Measurements from ENCODE around the gene PTTG1. TPM values are rescaled to one million over a fixed set of nuclear protein-coding genes. Genes with fewer than 3 reads are reported as not detected.

The PTTG1 gene
- total and polyA plus RNA-seq, 2 experiments from 2014 or later, result 394 to 620 TPM

DNA sequence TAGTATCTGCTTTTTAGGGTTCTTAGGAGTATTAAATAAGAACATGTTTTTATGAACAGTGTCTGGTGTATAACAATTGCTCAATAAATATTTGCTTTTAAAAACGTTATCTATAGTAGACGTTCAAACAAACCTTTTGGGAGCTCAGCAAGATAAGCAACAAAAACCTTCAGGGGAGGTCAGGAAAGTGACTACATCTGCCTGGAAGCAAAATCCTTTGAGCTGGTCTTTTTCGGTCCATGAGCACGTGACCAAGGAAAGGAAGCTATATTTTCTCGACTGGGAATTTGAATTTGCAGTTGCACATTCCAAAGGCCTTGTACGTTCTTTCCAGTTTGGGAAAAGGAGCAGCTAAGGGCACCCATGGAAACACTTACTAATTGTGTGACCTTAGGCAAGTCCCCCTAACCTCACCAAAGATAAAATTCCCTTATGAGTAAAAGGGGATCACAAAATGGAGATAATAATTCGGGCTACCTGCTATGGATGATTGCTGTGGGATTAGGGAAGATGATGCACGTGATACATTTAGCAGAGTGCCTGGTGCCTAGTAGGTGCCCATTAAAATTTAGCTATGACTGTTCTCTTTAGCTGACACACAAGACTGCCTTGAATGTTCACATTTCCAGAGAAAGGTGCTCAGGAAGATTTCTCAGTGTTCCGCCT is 45.4 kb downstream of the PTTG1 start:
- no peaks in the 10 kb centered on the region for H3K79me2 ChIP-seq (replicated peaks; ENCODE audit: insufficient read depth)
- H3K27me3 Mint-ChIP-seq (ENCODE audit: insufficient read depth, low read depth, poor library complexity), result no peaks in the 10 kb centered on the region
- 0 out of 3 replicates have a peak, but pooled peaks cover 4% of the 10 kb centered on the region for H3K9me3 Mint-ChIP-seq
- no peaks in the 10 kb centered on the region for H3K27me3 ChIP-seq (ENCODE audit: insufficient read depth)
- H4K20me1 ChIP-seq (replicated peaks; ENCODE audit: insufficient read depth), result no peaks in the 10 kb centered on the region
- no peak for ATAC-seq
- H3K4me3 ChIP-seq, result 0 out of 2 replicates have a peak overlapping the region, but pooled peaks have one; percentile 16
- no peaks in the 10 kb centered on the region for H3K9me2 ChIP-seq (ENCODE audit: insufficient read depth)
- DNase-seq (ENCODE audit: low spot score), result no peak
- H3K4me1 ChIP-seq (ENCODE audit: insufficient read depth), result peaks cover 16% of the 10 kb centered on the region
- H3K27ac Mint-ChIP-seq, result no peak overlapping the region
- TF ChIP-seq ZNF331 (CRISPR knock-in tag; IDR thresholded peaks at IDR 0.05; ENCODE audit: low read depth) (no peak), EZH2 (IDR thresholded peaks at IDR 0.05; ENCODE audit: low read depth, unreplicated experiment) (no peak), EZH2phosphoT487 (IDR thresholded peaks at IDR 0.05; ENCODE audit: unreplicated experiment) (no peak)
- TF ChIP-seq, protein P1, sequence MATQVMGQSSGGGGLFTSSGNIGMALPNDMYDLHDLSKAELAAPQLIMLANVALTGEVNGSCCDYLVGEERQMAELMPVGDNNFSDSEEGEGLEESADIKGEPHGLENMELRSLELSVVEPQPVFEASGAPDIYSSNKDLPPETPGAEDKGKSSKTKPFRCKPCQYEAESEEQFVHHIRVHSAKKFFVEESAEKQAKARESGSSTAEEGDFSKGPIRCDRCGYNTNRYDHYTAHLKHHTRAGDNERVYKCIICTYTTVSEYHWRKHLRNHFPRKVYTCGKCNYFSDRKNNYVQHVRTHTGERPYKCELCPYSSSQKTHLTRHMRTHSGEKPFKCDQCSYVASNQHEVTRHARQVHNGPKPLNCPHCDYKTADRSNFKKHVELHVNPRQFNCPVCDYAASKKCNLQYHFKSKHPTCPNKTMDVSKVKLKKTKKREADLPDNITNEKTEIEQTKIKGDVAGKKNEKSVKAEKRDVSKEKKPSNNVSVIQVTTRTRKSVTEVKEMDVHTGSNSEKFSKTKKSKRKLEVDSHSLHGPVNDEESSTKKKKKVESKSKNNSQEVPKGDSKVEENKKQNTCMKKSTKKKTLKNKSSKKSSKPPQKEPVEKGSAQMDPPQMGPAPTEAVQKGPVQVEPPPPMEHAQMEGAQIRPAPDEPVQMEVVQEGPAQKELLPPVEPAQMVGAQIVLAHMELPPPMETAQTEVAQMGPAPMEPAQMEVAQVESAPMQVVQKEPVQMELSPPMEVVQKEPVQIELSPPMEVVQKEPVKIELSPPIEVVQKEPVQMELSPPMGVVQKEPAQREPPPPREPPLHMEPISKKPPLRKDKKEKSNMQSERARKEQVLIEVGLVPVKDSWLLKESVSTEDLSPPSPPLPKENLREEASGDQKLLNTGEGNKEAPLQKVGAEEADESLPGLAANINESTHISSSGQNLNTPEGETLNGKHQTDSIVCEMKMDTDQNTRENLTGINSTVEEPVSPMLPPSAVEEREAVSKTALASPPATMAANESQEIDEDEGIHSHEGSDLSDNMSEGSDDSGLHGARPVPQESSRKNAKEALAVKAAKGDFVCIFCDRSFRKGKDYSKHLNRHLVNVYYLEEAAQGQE (IDR thresholded peaks at IDR 0.05; ENCODE audit: unreplicated experiment), result no peak
- no peaks in the 10 kb centered on the region for H3K36me3 Mint-ChIP-seq (ENCODE audit: low read depth)
- H3K4me2 ChIP-seq, result peak overlapping the region; percentile 66; the same call in 1 of the 2 replicates
- H3K4me1 Mint-ChIP-seq, result peaks cover 16% of the 10 kb centered on the region; the same call in 2 of the 3 replicates
- H3F3A ChIP-seq (replicated peaks; ENCODE audit: low read depth), result no peaks in the 10 kb centered on the region
- peak overlapping the region; percentile 94 for H2AFZ ChIP-seq
- H3K36me3 ChIP-seq (ENCODE audit: insufficient read depth), result no peaks in the 10 kb centered on the region
- no peak overlapping the region for H3K27ac ChIP-seq (ENCODE audit: low read depth)
- H3K4me3 Mint-ChIP-seq, result no peak overlapping the region

DNA sequence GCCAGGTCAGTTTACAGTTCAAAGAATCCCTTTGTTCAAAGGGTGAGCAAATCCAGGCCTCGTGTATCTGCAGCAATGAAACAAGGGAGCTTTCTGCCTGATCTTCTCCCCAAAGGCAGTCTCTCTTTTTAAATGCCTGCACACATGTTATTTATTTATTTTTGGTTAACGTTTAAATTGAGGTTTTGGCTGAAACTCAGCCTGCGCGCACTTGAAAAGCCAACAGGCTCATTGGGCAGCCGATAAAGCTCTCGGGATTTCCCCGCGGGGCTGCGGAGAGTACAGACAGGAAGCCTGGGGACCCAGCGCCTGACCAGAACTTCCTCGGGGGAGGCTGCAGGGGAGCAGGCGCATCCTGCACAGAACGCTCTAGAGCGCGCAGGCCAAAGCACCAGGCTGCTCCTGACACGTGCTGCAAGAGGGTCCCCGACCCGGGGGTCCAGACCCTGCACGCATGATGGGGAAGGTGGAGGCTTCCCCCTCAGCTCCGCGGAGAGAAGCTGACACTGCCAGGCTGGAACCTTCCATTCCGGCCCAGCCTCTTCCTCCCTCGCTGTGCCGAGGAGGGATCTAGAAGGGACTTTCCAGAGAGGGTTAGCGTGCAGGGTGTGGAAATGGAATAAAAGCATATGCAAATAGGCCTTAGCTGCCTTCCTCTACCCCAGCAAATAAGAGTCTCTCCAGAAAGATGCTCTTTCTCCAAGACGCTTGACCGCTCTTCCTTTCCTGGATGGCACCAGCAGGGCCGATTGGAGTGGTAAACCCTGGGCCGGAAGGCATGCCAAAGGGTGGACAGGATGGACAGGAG is 46.1 kb downstream of the PTTG1 start:
- TF ChIP-seq JUNB (IDR thresholded peaks at IDR 0.05; ENCODE audit: unreplicated experiment), result no peak
- TF ChIP-seq EZH2phosphoT487 (IDR thresholded peaks at IDR 0.05; ENCODE audit: unreplicated experiment), result no peak
- no peak for TF ChIP-seq CREB1 (CRISPR knock-in tag; IDR thresholded peaks at IDR 0.05; ENCODE audit: low read depth)
- TF ChIP-seq STAT1 (IDR thresholded peaks at IDR 0.05; ENCODE audit: unreplicated experiment), result no peak
- no peak for TF ChIP-seq ZNF114 (CRISPR knock-in tag; IDR thresholded peaks at IDR 0.05)
- peak overlapping the region; percentile 94 for H2AFZ ChIP-seq
- H3K79me2 ChIP-seq (replicated peaks; ENCODE audit: insufficient read depth), result no peaks in the 10 kb centered on the region
- Mint-ChIP-seq H3K4me3 (no peak overlapping the region), H3K27me3 (ENCODE audit: insufficient read depth, low read depth, poor library complexity) (no peaks in the 10 kb centered on the region), H3K36me3 (ENCODE audit: low read depth) (no peaks in the 10 kb centered on the region), H3K27ac (no peak overlapping the region), H3K9me3 (no peaks in the 10 kb centered on the region), H3K4me1 (peaks cover 16% of the 10 kb centered on the region; the same call in 2 of the 3 replicates)
- no peaks in the 10 kb centered on the region for H3F3A ChIP-seq (replicated peaks; ENCODE audit: low read depth)
- 0 out of 2 replicates have a peak overlapping the region, but pooled peaks have one; percentile 16 for H3K4me3 ChIP-seq
- ATAC-seq, result peak; percentile 95
- DNase-seq (ENCODE audit: low spot score), result peak; percentile 71
- peak overlapping the region; percentile 66; the same call in 1 of the 2 replicates for H3K4me2 ChIP-seq
- no peaks in the 10 kb centered on the region for H3K36me3 ChIP-seq (ENCODE audit: insufficient read depth)
- H3K4me1 ChIP-seq (ENCODE audit: insufficient read depth), result peaks cover 16% of the 10 kb centered on the region
- H3K9me2 ChIP-seq (ENCODE audit: insufficient read depth), result 0 out of 2 replicates have a peak, but pooled peaks cover 1% of the 10 kb centered on the region
- H3K27ac ChIP-seq (ENCODE audit: low read depth), result no peak overlapping the region
- no peaks in the 10 kb centered on the region for H4K20me1 ChIP-seq (replicated peaks; ENCODE audit: insufficient read depth)
- no peaks in the 10 kb centered on the region for H3K27me3 ChIP-seq (ENCODE audit: insufficient read depth)
